Brain microvascular endothelial cell (primary cell): ENCODE results near the gene SYTL2.

Experiments
- DNase-seq: peaks from one replicate; pipeline ENCODE4 v3.0.0-alpha.2; 2020
- H3K27ac ChIP-seq: fragments of 250-450 bp; sonication (Bioruptor Pico); 2 replicates; pipeline ENCODE4 v1.5.1; 2020; ENCODE audit warnings: mild to moderate bottlenecking, moderate library complexity
- H3K27me3 ChIP-seq: fragments of 250-450 bp; sonication (Bioruptor Pico); replicated peaks from 2 replicates; pipeline ENCODE4 v1.5.1; 2020; ENCODE audit warnings: mild to moderate bottlenecking
- H3K36me3 ChIP-seq: fragments of 250-450 bp; sonication (Bioruptor Pico); replicated peaks from 2 replicates; pipeline ENCODE4 v1.5.1; 2020; ENCODE audit warnings: mild to moderate bottlenecking
- H3K4me3 ChIP-seq: 2 replicates; pipeline ENCODE4 v1.5.1; 2011; ENCODE audit warnings: low read depth, mild to moderate bottlenecking, control low read depth, low read length, moderate library complexity
- CTCF ChIP-seq: IDR thresholded peaks from 2 replicates; pipeline ENCODE4 v1.5.1; 2011; ENCODE audit warnings: low read depth, mild to moderate bottlenecking, moderate library complexity, low read length, control low read depth, inconsistent platforms; ENCODE audit errors: missing control alignments
- in situ Hi-C: cut with HindIII; loops from 2 replicates; pipeline ENCODE4 v1.10.0; 2017; ENCODE audit warnings: low sequenced_read_pairs, low pct_ligation_motif_present

Gene SYTL2

GRCh38 chr11:85740481-85741400 is 70.2 kb downstream of the SYTL2 start:
- no peaks in the 10 kb centered on the region for H3K36me3 ChIP-seq
- no peak overlapping the region for H3K27ac ChIP-seq
- no peak overlapping the region for H3K4me3 ChIP-seq
- H3K27me3 ChIP-seq: no peaks in the 10 kb centered on the region
- DNase-seq: no peak
- TF ChIP-seq CTCF: no peak
- in situ Hi-C loops: no loop called here

- Histone ChIP-seq H3K36me3 (no peaks in the 10 kb centered on the region), H3K27me3 (no peaks in the 10 kb centered on the region), H3K4me3 (no peak overlapping the region), H3K27ac (no peak overlapping the region)
- no peak for TF ChIP-seq CTCF
- in situ Hi-C loops: no loop called here
- DNase-seq: no peak
Observed at GRCh38 chr11:85737738-85738137, 73.2 kb downstream of the SYTL2 start.

DNA sequence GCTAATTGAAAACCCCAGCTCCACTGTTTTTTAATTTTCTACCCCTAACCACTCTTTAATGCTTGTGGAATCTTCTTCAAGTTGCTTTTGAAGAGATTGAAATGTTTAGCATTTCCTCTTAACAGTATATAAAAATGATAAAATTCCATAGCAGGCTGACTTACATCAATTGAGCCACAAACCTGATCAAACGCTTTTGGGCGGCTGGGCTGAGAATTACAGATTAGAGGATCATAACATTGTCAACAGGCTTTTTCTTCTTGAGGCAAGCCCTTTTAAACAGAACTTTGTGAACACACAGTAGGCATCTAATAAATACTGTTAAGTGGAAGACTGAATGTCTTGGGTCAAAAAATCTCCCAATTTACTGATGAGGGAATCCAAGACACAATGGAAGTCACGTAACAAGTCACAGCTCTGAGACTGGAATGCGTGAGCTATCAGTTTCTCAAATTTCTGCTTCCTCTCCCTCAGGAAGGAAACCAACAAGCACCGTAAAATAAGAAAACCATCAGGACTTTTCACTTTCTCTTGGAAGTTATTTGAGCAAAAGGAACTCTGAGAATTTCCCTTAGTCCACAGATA is 75.0 kb downstream of the SYTL2 start:
- Histone ChIP-seq H3K4me3 (no peak overlapping the region), H3K27ac (no peak overlapping the region), H3K27me3 (no peaks in the 10 kb centered on the region), H3K36me3 (no peaks in the 10 kb centered on the region)
- no peak for TF ChIP-seq CTCF
- no peak for DNase-seq
- in situ Hi-C loops: no loop called here

DNA sequence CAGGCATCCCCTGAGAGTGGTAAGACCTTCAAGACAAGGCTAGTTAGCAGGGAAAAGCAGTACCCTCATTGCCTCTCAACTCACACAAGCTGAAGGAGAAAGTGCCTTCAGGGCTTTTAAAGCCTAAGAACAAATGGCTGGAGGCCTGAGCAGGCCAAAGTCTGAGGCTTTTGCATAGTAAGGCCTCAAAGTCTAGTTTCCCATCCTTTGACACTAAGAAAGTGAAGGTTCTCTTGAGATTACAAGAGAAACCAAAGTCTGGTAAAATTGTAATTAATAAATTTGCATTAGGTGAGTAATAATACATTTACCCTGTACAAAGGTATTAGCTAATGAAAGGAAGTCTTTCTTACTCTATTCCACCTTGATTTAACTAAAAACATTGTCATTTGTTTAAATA is 78.0 kb downstream of the SYTL2 start:
- TF ChIP-seq CTCF: no peak
- DNase-seq: no peak
- in situ Hi-C loops: no loop called here

GRCh38 chr11:85726381-85726780 is 84.6 kb downstream of the SYTL2 start:
- TF ChIP-seq CTCF: no peak
- H3K36me3 ChIP-seq: no peaks in the 10 kb centered on the region
- no peak overlapping the region for H3K4me3 ChIP-seq
- no peaks in the 10 kb centered on the region for H3K27me3 ChIP-seq
- no peak overlapping the region for H3K27ac ChIP-seq
- DNase-seq: no peak
- in situ Hi-C loops: no loop called here

More for the DNA sequence above, 78.0 kb downstream of the SYTL2 start:
- H3K27me3 ChIP-seq: no peaks in the 10 kb centered on the region
- no peaks in the 10 kb centered on the region for H3K36me3 ChIP-seq
- H3K4me3 ChIP-seq: no peak overlapping the region
- no peak overlapping the region for H3K27ac ChIP-seq
